Activated B cell treated with CpG ODN at 0.5 μM for 24 hours (primary cell): ENCODE measurements around the gene ANKS1A. TPM values are rescaled to one million over a fixed set of nuclear protein-coding genes. Genes with fewer than 3 reads are reported as not detected.

ENCODE experiments used
- ATAC-seq: fragments of 200-7000 bp; cut with Tn5 transposase; one replicate; pipeline ENCODE4 v1.10.0; 2021; ENCODE audit warnings: low read depth, mild to moderate bottlenecking, moderate library complexity
- CTCF ChIA-PET: fragments of 350-600 bp; sonication (Branson Sonifier 250); formaldehyde crosslinking; loops from one replicate; lab custom pipeline; 2021; ENCODE audit warnings: antibody characterized with exemption; lab: Charles Lee
- POLR2A ChIA-PET: fragments of 350-600 bp; sonication (Branson Sonifier 250); formaldehyde crosslinking; loops from one replicate; lab custom pipeline; 2021; ENCODE audit warnings: antibody characterized with exemption; lab: Charles Lee
- DNase-seq: peaks from one replicate; pipeline ENCODE4 v3.0.0; 2022
- H3K27ac Mint-ChIP-seq: one replicate; pipeline ENCODE4 v1.8.0; 2020; ENCODE audit warnings: mixed read lengths
- H3K27me3 Mint-ChIP-seq: one replicate; pipeline ENCODE4 v1.8.0; 2021; ENCODE audit warnings: mixed read lengths
- H3K36me3 Mint-ChIP-seq: one replicate; pipeline ENCODE4 v1.8.0; 2021; ENCODE audit warnings: low read depth, mixed read lengths
- H3K4me1 Mint-ChIP-seq: one replicate; pipeline ENCODE4 v1.8.0; 2021; ENCODE audit warnings: mixed read lengths
- H3K4me3 Mint-ChIP-seq: one replicate; pipeline ENCODE4 v1.8.0; 2020; ENCODE audit warnings: mild to moderate bottlenecking, mixed read lengths
- H3K9me3 Mint-ChIP-seq: one replicate; pipeline ENCODE4 v1.8.0; 2020; ENCODE audit warnings: mixed read lengths
- intact Hi-C: fragments of 100-400 bp; cut with micrococcal nuclease; formaldehyde crosslinking; loops from one replicate; pipeline ENCODE4 v1.15.1; 2024
- total RNA-seq: library from RNA; stranded (reverse); gene quantifications from 2 replicates; pipeline ENCODE4 v1.2.3, GENCODE V29; 2022
- TF ChIP-seq, protein P1 (sequence below): fragments of 200-600 bp; IDR thresholded peaks from one replicate; pipeline ENCODE4 v1.8.0; 2022; ENCODE audit warnings: antibody characterized with exemption, mild to moderate bottlenecking

The ANKS1A gene
- total RNA-seq, 1 donor from 2014 or later = 12.6 TPM

DNA sequence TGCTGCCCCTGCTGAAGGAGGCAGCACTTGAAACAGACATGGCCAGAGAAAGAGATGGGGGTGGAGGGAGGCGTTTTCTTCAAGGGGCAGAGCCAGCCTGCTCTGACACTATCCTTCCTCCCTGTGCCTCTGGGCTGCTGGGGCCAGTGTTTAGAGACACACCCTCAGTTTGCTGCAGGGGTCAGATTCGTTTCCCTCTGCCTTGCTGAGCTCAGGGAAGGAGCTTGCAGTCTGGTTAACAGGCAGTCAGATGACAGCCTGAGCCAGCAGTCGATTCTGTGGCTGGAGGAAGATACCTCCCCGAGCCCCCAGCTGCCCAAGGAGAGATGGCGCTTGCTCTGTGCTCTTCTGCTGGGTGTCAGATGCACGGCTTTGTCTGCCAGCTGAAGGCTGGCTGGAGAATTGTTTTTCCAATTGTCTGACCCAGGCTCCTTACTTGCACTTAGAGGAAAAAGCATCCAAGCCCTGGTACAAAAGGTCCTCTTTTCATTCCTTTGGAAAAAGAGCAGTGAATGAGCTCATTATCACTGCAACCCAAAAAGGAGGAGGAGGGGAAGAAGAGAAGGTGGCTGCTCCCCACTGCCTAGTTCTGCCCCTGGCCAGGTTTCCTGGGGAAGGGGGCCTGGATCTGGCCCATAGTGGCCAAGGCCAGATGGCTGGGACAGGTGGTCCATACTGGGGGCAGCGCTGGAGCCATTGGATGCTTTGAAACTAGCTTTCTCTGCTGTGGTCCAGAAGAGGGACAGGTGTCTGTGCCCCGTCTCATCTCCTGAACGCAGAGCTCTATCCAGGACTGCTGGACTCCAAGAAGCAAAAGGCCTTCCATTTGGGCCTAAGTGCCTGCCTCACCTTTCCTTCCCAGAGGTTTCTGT is 163.9 kb downstream of the ANKS1A start:
- Mint-ChIP-seq H3K27ac (no peak overlapping the region), H3K36me3 (peaks cover 19% of the 10 kb centered on the region), H3K4me1 (peaks cover under 1% of the 10 kb centered on the region), H3K27me3 (no peaks in the 10 kb centered on the region), H3K4me3 (no peak overlapping the region), H3K9me3 (no peaks in the 10 kb centered on the region)
- ATAC-seq (no peak), DNase-seq (no peak)
- intact Hi-C loops = no loop called here
- CTCF ChIA-PET = no interaction called here
- POLR2A ChIA-PET = no interaction called here
- TF ChIP-seq, protein P1, sequence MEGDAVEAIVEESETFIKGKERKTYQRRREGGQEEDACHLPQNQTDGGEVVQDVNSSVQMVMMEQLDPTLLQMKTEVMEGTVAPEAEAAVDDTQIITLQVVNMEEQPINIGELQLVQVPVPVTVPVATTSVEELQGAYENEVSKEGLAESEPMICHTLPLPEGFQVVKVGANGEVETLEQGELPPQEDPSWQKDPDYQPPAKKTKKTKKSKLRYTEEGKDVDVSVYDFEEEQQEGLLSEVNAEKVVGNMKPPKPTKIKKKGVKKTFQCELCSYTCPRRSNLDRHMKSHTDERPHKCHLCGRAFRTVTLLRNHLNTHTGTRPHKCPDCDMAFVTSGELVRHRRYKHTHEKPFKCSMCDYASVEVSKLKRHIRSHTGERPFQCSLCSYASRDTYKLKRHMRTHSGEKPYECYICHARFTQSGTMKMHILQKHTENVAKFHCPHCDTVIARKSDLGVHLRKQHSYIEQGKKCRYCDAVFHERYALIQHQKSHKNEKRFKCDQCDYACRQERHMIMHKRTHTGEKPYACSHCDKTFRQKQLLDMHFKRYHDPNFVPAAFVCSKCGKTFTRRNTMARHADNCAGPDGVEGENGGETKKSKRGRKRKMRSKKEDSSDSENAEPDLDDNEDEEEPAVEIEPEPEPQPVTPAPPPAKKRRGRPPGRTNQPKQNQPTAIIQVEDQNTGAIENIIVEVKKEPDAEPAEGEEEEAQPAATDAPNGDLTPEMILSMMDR = no peak

DNA sequence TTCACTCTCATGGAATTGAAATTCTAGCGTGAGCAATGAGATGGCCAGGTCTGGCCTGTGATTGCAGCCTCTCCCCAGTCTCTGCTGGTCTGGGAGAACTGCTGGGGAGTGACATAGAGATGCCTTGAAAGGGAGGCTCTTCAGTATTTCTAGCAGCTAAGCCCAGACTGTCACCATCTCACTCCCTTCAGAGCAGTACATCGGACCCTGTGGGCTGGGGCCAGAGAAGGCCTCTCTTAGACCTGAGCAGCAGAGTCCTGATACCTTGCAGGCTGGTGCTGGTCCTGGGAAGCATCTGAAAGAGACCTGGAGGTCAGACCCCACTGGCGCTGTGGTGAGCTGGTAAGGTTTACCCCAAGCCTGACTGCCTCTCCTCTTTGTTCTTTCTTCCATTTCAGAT is 164.6 kb downstream of the ANKS1A start:
- no peaks in the 10 kb centered on the region for H3K27me3 Mint-ChIP-seq
- H3K4me3 Mint-ChIP-seq = no peak overlapping the region
- H3K27ac Mint-ChIP-seq = no peak overlapping the region
- intact Hi-C loops = no loop called here
- peaks cover 7% of the 10 kb centered on the region for H3K4me1 Mint-ChIP-seq
- H3K9me3 Mint-ChIP-seq = no peaks in the 10 kb centered on the region
- ChIA-PET CTCF (no interaction called here), POLR2A (no interaction called here)
- TF ChIP-seq, protein P1 = no peak
- DNase-seq = no peak
- peaks cover 23% of the 10 kb centered on the region for H3K36me3 Mint-ChIP-seq
- ATAC-seq = no peak

DNA sequence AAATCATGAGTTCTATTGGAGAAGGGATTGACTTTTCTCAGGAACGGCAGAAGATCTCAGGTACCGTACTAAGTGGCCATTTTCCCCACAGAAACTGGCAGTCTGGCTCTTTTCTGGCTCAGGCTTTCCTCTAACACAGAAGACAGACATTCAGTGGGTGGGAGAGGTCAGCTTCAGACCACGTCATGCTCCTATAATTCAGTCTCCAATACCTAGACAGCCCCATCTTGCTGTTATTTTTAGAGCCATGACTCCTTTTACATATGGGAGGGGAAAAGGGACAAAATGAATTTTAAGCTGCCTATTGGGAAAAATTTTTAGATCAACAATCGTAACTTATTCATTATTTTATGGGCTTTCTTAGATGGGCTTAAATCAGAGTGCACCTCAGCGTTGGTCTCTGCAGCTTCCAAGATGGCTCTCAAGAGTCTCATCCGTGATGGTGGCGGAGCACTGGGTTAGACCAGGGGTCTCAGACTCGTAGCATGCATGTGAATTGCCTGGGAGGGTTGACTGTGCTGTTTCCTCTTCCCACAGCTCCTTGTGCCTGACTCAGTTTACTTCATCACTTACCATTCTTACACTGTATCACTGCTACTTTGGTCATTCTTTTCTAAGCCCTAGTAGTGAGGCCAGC is 165.2 kb downstream of the ANKS1A start:
- Mint-ChIP-seq H3K4me1 (peaks cover 12% of the 10 kb centered on the region), H3K27me3 (no peaks in the 10 kb centered on the region), H3K27ac (no peak overlapping the region), H3K36me3 (peaks cover 25% of the 10 kb centered on the region), H3K9me3 (no peaks in the 10 kb centered on the region), H3K4me3 (no peak overlapping the region)
- intact Hi-C loops = no loop called here
- CTCF ChIA-PET = no interaction called here
- ATAC-seq = no peak
- DNase-seq = no peak
- TF ChIP-seq, protein P1 = no peak
- POLR2A ChIA-PET = no interaction called here

DNA sequence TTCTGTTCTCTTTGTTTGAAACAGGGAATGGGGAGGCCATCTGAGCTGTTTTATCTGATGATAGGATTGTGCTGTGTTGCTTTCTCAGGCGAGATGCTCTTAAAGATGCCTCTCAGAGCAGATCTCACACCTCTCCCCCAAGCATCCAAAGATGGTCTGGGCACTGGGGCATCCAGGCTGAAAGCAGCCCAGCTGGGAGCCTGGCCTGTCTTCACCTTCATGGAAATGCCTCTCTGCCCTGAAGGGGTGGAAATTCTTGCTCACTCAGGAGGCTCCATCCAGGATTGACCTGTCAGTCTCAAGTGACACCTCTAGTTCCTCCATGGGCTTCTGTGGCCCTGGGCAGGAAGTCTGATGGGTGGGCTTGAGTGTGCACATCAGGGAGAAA is 165.7 kb downstream of the ANKS1A start:
- Mint-ChIP-seq H3K27me3 (no peaks in the 10 kb centered on the region), H3K27ac (no peak overlapping the region), H3K4me3 (no peak overlapping the region), H3K9me3 (no peaks in the 10 kb centered on the region), H3K36me3 (peaks cover 28% of the 10 kb centered on the region), H3K4me1 (peaks cover 12% of the 10 kb centered on the region)
- intact Hi-C loops = no loop called here
- POLR2A ChIA-PET = no interaction called here
- CTCF ChIA-PET = no interaction called here
- TF ChIP-seq, protein P1 = no peak
- ATAC-seq (no peak), DNase-seq (no peak)

DNA sequence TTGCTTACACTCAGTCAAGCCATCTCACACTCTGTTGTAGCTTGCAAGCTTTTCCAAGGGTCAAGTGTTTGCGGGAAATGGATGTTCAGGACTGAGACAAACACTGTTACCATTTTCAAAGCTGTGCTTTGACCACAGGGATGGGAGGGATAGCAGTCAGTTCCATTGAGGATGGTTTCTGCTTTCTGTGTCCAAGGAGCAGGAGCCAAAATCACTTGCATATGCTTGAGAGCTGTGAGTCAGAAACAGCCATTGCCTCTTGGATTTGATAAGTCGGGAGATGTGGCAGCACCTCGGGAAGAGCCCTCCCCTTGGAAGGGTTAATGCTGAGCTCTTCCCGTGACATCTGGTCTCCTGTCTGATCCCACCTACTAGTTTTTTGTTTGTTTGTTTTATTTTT is 166.8 kb downstream of the ANKS1A start:
- intact Hi-C loops = no loop called here
- DNase-seq (no peak), ATAC-seq (no peak)
- no peak overlapping the region for H3K4me3 Mint-ChIP-seq
- no peak overlapping the region for H3K27ac Mint-ChIP-seq
- peaks cover 12% of the 10 kb centered on the region for H3K4me1 Mint-ChIP-seq
- TF ChIP-seq, protein P1 = no peak
- POLR2A ChIA-PET = interaction anchor here (0.6 kb wide), 1 partner anchor 332 kb away, joined by 4 read pairs; no protein-coding TSS in a partner anchor
- H3K36me3 Mint-ChIP-seq = peaks cover 35% of the 10 kb centered on the region
- CTCF ChIA-PET = no interaction called here
- H3K27me3 Mint-ChIP-seq = no peaks in the 10 kb centered on the region
- no peaks in the 10 kb centered on the region for H3K9me3 Mint-ChIP-seq
